ENCODE data around the gene SYNDIG1.

DNA sequence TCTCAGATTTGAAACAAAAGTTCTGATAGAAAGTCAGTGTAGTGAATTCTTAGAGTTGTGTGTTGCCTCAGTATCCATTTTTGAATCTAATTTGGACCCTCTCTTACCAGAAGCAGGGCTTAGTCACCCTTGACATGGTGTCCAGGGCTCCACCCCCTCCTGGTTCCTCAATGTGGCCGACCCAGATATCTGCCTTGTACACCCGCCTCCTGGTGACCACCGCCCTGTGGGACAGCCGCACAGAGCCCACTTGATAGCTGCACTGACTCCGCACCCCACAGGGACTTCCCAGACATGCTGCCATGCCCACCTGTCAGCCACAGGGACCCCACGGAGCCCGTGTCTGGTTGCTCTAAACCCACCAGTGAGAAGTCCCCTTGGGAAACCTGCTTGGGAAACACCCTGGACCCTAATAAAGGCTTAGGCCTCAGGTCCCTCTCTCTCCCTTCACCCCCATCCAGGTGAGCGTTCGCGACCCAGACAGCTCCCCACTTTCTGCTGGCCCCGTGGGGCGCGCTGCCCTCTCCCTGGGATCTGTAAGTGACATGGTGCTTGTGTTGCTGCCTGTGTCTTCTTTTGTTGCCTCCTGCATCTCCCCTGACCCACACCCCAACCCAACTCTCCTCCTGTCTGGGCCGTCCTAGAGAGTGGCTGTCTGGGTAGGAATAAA lies 47.2 kb upstream of the SYNDIG1 start:
- TF ChIP-seq, protein P1, sequence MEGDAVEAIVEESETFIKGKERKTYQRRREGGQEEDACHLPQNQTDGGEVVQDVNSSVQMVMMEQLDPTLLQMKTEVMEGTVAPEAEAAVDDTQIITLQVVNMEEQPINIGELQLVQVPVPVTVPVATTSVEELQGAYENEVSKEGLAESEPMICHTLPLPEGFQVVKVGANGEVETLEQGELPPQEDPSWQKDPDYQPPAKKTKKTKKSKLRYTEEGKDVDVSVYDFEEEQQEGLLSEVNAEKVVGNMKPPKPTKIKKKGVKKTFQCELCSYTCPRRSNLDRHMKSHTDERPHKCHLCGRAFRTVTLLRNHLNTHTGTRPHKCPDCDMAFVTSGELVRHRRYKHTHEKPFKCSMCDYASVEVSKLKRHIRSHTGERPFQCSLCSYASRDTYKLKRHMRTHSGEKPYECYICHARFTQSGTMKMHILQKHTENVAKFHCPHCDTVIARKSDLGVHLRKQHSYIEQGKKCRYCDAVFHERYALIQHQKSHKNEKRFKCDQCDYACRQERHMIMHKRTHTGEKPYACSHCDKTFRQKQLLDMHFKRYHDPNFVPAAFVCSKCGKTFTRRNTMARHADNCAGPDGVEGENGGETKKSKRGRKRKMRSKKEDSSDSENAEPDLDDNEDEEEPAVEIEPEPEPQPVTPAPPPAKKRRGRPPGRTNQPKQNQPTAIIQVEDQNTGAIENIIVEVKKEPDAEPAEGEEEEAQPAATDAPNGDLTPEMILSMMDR (conservative IDR thresholded peaks at IDR 0.05; ENCODE audit: low read depth, low read length), result no peak
- no peak for TF ChIP-seq BHLHE40 (IDR thresholded peaks at IDR 0.05; ENCODE audit: low read depth, low read length)
- TF ChIP-seq SMC3 (IDR thresholded peaks at IDR 0.05; ENCODE audit: low read depth, low read length), result no peak
- TF ChIP-seq CEBPB (IDR thresholded peaks at IDR 0.05; ENCODE audit: low read depth, low read length), result no peak
- no peak for TF ChIP-seq POLR2A (IDR thresholded peaks at IDR 0.05; ENCODE audit: low read depth, low read length)
- no peak for TF ChIP-seq CHD1 (IDR thresholded peaks at IDR 0.05; ENCODE audit: low read depth, low read length)
- TF ChIP-seq RAD21 (IDR thresholded peaks at IDR 0.05; ENCODE audit: low read length), result no peak
- TF ChIP-seq RFX5 (IDR thresholded peaks at IDR 0.05; ENCODE audit: low read depth, low read length), result no peak
- TF ChIP-seq RCOR1 (IDR thresholded peaks at IDR 0.05; ENCODE audit: insufficient replicate concordance, low read length), result no peak
- no peak for TF ChIP-seq FOS (IDR thresholded peaks at IDR 0.05; ENCODE audit: low read depth, low read length)
- TF ChIP-seq, protein P2, sequence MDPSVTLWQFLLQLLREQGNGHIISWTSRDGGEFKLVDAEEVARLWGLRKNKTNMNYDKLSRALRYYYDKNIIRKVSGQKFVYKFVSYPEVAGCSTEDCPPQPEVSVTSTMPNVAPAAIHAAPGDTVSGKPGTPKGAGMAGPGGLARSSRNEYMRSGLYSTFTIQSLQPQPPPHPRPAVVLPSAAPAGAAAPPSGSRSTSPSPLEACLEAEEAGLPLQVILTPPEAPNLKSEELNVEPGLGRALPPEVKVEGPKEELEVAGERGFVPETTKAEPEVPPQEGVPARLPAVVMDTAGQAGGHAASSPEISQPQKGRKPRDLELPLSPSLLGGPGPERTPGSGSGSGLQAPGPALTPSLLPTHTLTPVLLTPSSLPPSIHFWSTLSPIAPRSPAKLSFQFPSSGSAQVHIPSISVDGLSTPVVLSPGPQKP (IDR thresholded peaks at IDR 0.05; ENCODE audit: borderline replicate concordance, low read depth, low read length), result no peak
- TF ChIP-seq MAZ (IDR thresholded peaks at IDR 0.05; ENCODE audit: borderline replicate concordance, low read depth, low read length), result no peak
- TF ChIP-seq MXI1 (IDR thresholded peaks at IDR 0.05; ENCODE audit: borderline replicate concordance, low read depth, low read length), result no peak
- TF ChIP-seq, protein P3, sequence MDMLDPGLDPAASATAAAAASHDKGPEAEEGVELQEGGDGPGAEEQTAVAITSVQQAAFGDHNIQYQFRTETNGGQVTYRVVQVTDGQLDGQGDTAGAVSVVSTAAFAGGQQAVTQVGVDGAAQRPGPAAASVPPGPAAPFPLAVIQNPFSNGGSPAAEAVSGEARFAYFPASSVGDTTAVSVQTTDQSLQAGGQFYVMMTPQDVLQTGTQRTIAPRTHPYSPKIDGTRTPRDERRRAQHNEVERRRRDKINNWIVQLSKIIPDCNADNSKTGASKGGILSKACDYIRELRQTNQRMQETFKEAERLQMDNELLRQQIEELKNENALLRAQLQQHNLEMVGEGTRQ (IDR thresholded peaks at IDR 0.05; ENCODE audit: low read depth, low read length), result no peak

Measured in IMR-90 (cell line).